OCI-LY3 (cell line): Measurements from ENCODE around the gene SIRPB1.

ENCODE experiments used
- H2AFZ ChIP-seq: fragments of 200-600, 300-600 bp; shearing (Covaris generic); 2 replicates; pipeline ENCODE4 v1.6.0; 2014; ENCODE audit warnings: antibody characterized with exemption, low read depth, low read length
- H3K27ac ChIP-seq: fragments of 200-600, 300-600 bp; sonication (generic); 2 replicates; pipeline ENCODE4 v1.5.1; 2014; ENCODE audit warnings: mild to moderate bottlenecking, low read length, moderate library complexity, mixed read lengths
- H3K27me3 ChIP-seq: fragments of 200-600, 300-600 bp; sonication (generic); 2 replicates; pipeline ENCODE4 v1.6.1; 2014; ENCODE audit warnings: low read depth, low read length, mixed read lengths
- H3K36me3 ChIP-seq: fragments of 200-600, 300-600 bp; sonication (generic); replicated peaks from 2 replicates; pipeline ENCODE3; 2014; ENCODE audit warnings: low read depth, low read length, mixed read lengths
- H3K4me1 ChIP-seq: fragments of 300-600, 200-600 bp; sonication (generic); 2 replicates; pipeline ENCODE4 v1.6.1; 2014; ENCODE audit warnings: low read length, mixed read lengths
- H3K4me2 ChIP-seq: fragments of 200-600, 300-600 bp; sonication (generic); 2 replicates; pipeline ENCODE4 v1.6.1; 2014; ENCODE audit warnings: low read length, mixed read lengths
- H3K4me3 ChIP-seq: fragments of 300-600, 200-600 bp; sonication (generic); 2 replicates; pipeline ENCODE4 v1.5.1; 2014; ENCODE audit warnings: antibody characterized with exemption, mild to moderate bottlenecking, low read length, moderate library complexity
- H3K79me2 ChIP-seq: fragments of 300-600, 200-600 bp; shearing (Covaris generic); 2 replicates; pipeline ENCODE4 v1.6.1; 2014; ENCODE audit warnings: mild to moderate bottlenecking, low read length, mixed read lengths
- H3K9ac ChIP-seq: fragments of 300-600, 200-600 bp; shearing (Covaris generic); 2 replicates; pipeline ENCODE4 v1.6.0; 2014; ENCODE audit warnings: mild to moderate bottlenecking, low read length, moderate library complexity
- H3K9me3 ChIP-seq: fragments of 200-600, 300-600 bp; shearing (Covaris generic); 2 replicates; pipeline ENCODE4 v1.6.1; 2014; ENCODE audit warnings: low read length, mixed read lengths; ENCODE audit not compliant: insufficient read depth
- H4K20me1 ChIP-seq: fragments of 200-600, 300-600 bp; sonication (generic); 2 replicates; pipeline ENCODE4 v1.6.1; 2016; ENCODE audit warnings: low read length, mixed read lengths; ENCODE audit not compliant: insufficient read depth
- CTCF ChIP-seq: fragments of 200-600, 300-600 bp; sonication (generic); IDR thresholded peaks from 2 replicates; pipeline ENCODE4 v1.5.1; 2014; ENCODE audit warnings: antibody characterized with exemption, low read length, low read depth
- EZH2phosphoT487 ChIP-seq: fragments of 200-600 bp; shearing (Covaris generic); IDR thresholded peaks from 2 replicates; pipeline ENCODE4 v1.6.1; 2018; ENCODE audit warnings: antibody characterized with exemption, mixed run types, low read depth

The SIRPB1 gene

GRCh38 chr20:1619861-1620444, at the start of gene SIRPB1:
Gene SIRPB1, minus strand, starts transcription at chr20:1620009. Its CDS starts 65 bp downstream, at chr20:1619944.
- H3K79me2 ChIP-seq: no peaks in the 10 kb centered on the region
- H3K4me3 ChIP-seq: peak within 1 kb of the TSS; percentile 4; the same call in 1 of the 2 replicates
- H3K36me3 ChIP-seq: peaks cover 7% of the 10 kb centered on the region
- H3K9me3 ChIP-seq: no peaks in the 10 kb centered on the region; the same call in 1 of the 2 replicates
- no peaks in the 10 kb centered on the region for H3K27me3 ChIP-seq
- no peak within 1 kb of the TSS for H3K9ac ChIP-seq
- peaks cover 61% of the 10 kb centered on the region for H3K4me1 ChIP-seq
- no peaks in the 10 kb centered on the region for H4K20me1 ChIP-seq
- H3K4me2 ChIP-seq: peak within 1 kb of the TSS; percentile 19
- peak within 1 kb of the TSS; percentile 49; the same call in 1 of the 2 replicates for H2AFZ ChIP-seq
- H3K27ac ChIP-seq: no peak within 1 kb of the TSS
- TF ChIP-seq EZH2phosphoT487 (no peak), CTCF (no peak)

- no peak overlapping the region for H3K27ac ChIP-seq
- 0 out of 2 replicates have a peak, but pooled peaks cover 13% of the 10 kb centered on the region for H3K27me3 ChIP-seq
- H3K79me2 ChIP-seq: no peaks in the 10 kb centered on the region
- H3K36me3 ChIP-seq: no peaks in the 10 kb centered on the region
- H2AFZ ChIP-seq: no peak overlapping the region
- no peaks in the 10 kb centered on the region for H3K4me1 ChIP-seq
- no peaks in the 10 kb centered on the region for H3K9me3 ChIP-seq
- H3K9ac ChIP-seq: no peak overlapping the region
- TF ChIP-seq EZH2phosphoT487 (no peak), CTCF (no peak)
- H4K20me1 ChIP-seq: no peaks in the 10 kb centered on the region
- H3K4me3 ChIP-seq: no peak overlapping the region
- H3K4me2 ChIP-seq: no peak overlapping the region
These were observed 49.5 kb upstream of the SIRPB1 start for GRCh38 chr20:1669304-1669703.

GRCh38 chr20:1667502-1668085, 47.8 kb upstream of the SIRPB1 start:
- H3K4me1 ChIP-seq: no peaks in the 10 kb centered on the region
- H3K9ac ChIP-seq: no peak overlapping the region
- 0 out of 2 replicates have a peak, but pooled peaks cover 13% of the 10 kb centered on the region for H3K27me3 ChIP-seq
- no peak overlapping the region for H3K27ac ChIP-seq
- no peak overlapping the region for H3K4me2 ChIP-seq
- TF ChIP-seq EZH2phosphoT487 (no peak), CTCF (no peak)
- H3K9me3 ChIP-seq: no peaks in the 10 kb centered on the region
- H2AFZ ChIP-seq: no peak overlapping the region
- no peaks in the 10 kb centered on the region for H4K20me1 ChIP-seq
- H3K79me2 ChIP-seq: no peaks in the 10 kb centered on the region
- H3K4me3 ChIP-seq: no peak overlapping the region
- H3K36me3 ChIP-seq: no peaks in the 10 kb centered on the region

GRCh38 chr20:1666802-1667201, 47.0 kb upstream of the SIRPB1 start:
- Histone ChIP-seq H3K4me3 (no peak overlapping the region), H3K79me2 (no peaks in the 10 kb centered on the region), H3K27me3 (peaks cover 20% of the 10 kb centered on the region; the same call in 1 of the 2 replicates), H3K4me2 (no peak overlapping the region), H4K20me1 (no peaks in the 10 kb centered on the region), H3K9ac (no peak overlapping the region), H3K4me1 (no peaks in the 10 kb centered on the region), H3K27ac (no peak overlapping the region), H3K9me3 (no peaks in the 10 kb centered on the region), H2AFZ (no peak overlapping the region), H3K36me3 (no peaks in the 10 kb centered on the region)
- TF ChIP-seq CTCF: no peak
- TF ChIP-seq EZH2phosphoT487: no peak
